Natural killer cell (primary cell): Measurements from ENCODE around the gene ABCA2. TPM values are rescaled to one million over a fixed set of nuclear protein-coding genes. Genes with fewer than 3 reads are reported as not detected.

Source experiments
- ATAC-seq, 3 donors: fragments of 150-1000 bp in 2 of 3; fragments of 200-7000 bp in 1 of 3; cut with Tn5 transposase; 1 replicate in 1 of 3; 2 replicates in 2 of 3; pipeline ENCODE4 v1.10.0; 2021; ENCODE audit warnings: mild to moderate bottlenecking in 2 of 3, moderate library complexity in 2 of 3
- DNase-seq, 2 donors: peaks; one replicate each; pipeline versions ENCODE4 v3.0.0 to v3.0.0-alpha.2; 2013 to 2021; ENCODE audit warnings: mixed read lengths in 1 of 2
- H3K27ac ChIP-seq: one replicate; pipeline ENCODE4 v1.5.1; 2013; ENCODE audit warnings: mild to moderate bottlenecking, low read length
- H3K27me3 ChIP-seq: one replicate; pipeline ENCODE4 v1.6.1; 2013; ENCODE audit warnings: low read length; ENCODE audit not compliant: control insufficient read depth, insufficient read depth
- H3K36me3 ChIP-seq: one replicate; pipeline ENCODE4 v1.6.1; 2013; ENCODE audit warnings: low read length; ENCODE audit not compliant: control insufficient read depth, insufficient read depth
- H3K4me1 ChIP-seq: one replicate; pipeline ENCODE4 v1.6.1; 2013; ENCODE audit warnings: low read length; ENCODE audit not compliant: control insufficient read depth, insufficient read depth
- H3K4me3 ChIP-seq: one replicate; pipeline ENCODE4 v1.5.1; 2013; ENCODE audit warnings: low read length
- H3K9me3 ChIP-seq: one replicate; pipeline ENCODE4 v1.6.1; 2013; ENCODE audit warnings: low read length; ENCODE audit not compliant: control insufficient read depth, insufficient read depth
- H3K27ac Mint-ChIP-seq, 2 donors: one replicate each; pipeline ENCODE4 v1.8.0; 2022; ENCODE audit warnings: mild to moderate bottlenecking in 2 of 2, mixed read lengths in 2 of 2, moderate library complexity in 1 of 2
- H3K27me3 Mint-ChIP-seq, 2 donors: one replicate each; pipeline ENCODE4 v1.8.0; 2022; ENCODE audit warnings: low read depth in 2 of 2, mixed read lengths in 2 of 2
- H3K36me3 Mint-ChIP-seq: one replicate; pipeline ENCODE4 v1.8.0; 2022; ENCODE audit warnings: mixed read lengths
- H3K4me1 Mint-ChIP-seq, 2 donors: one replicate each; pipeline ENCODE4 v1.8.0; 2022; ENCODE audit warnings: mixed read lengths in 2 of 2
- H3K4me3 Mint-ChIP-seq: one replicate; pipeline ENCODE4 v1.8.0; 2022; ENCODE audit warnings: mild to moderate bottlenecking, moderate library complexity, mixed read lengths
- H3K9me3 Mint-ChIP-seq, 2 donors: one replicate each; pipeline ENCODE4 v1.8.0; 2022; ENCODE audit warnings: mixed read lengths in 2 of 2
- WGBS: methylation state at CpG from one replicate; pipeline ENCODE4 v1.1.7; 2013; ENCODE audit warnings: missing lambda C conversion rate; ENCODE audit not compliant: insufficient coverage; 5-methylcytosine and 5-hydroxymethylcytosine counted together
- intact Hi-C: fragments of 100-400 bp; cut with micrococcal nuclease; formaldehyde crosslinking; loops from one replicate; pipeline ENCODE4 v1.14.2; 2022
- total RNA-seq, 4 donors: library from RNA; stranded (reverse); fragments of 120-200 nt in 1 of 4; gene quantifications; one replicate each; pipeline versions ENCODE4 v1.2.3 to v1.2.4, GENCODE V29; 2013 to 2022
- TF ChIP-seq, protein P1 (sequence below): fragments of 200-600 bp; IDR thresholded peaks from one replicate; pipeline ENCODE4 v1.8.0; 2022; ENCODE audit warnings: antibody characterized with exemption

The ABCA2 gene
- total RNA-seq, 3 donors from 2014 or later (not counting 1 experiment from before 2014, with no cell fraction given) = 356 to 416 (median 357) TPM

- Histone ChIP-seq H3K27ac (peak overlapping the region; percentile 73), H3K4me1 (peaks cover 92% of the 10 kb centered on the region), H3K36me3 (no peaks in the 10 kb centered on the region), H3K4me3 (peak overlapping the region; percentile 68), H3K27me3 (no peaks in the 10 kb centered on the region), H3K9me3 (no peaks in the 10 kb centered on the region)
- Mint-ChIP-seq H3K27me3 (no peaks in the 10 kb centered on the region), H3K4me1 (peaks cover 32 to 68% of the 10 kb centered on the region in 2 donors), H3K36me3 (no peaks in the 10 kb centered on the region), H3K27ac (peak overlapping the region; percentile 88 to 91), H3K9me3 (no peaks in the 10 kb centered on the region), H3K4me3 (peak overlapping the region; percentile 91)
- ATAC-seq = peak; percentile 43 to 67 (median 50)
- TF ChIP-seq, protein P1, sequence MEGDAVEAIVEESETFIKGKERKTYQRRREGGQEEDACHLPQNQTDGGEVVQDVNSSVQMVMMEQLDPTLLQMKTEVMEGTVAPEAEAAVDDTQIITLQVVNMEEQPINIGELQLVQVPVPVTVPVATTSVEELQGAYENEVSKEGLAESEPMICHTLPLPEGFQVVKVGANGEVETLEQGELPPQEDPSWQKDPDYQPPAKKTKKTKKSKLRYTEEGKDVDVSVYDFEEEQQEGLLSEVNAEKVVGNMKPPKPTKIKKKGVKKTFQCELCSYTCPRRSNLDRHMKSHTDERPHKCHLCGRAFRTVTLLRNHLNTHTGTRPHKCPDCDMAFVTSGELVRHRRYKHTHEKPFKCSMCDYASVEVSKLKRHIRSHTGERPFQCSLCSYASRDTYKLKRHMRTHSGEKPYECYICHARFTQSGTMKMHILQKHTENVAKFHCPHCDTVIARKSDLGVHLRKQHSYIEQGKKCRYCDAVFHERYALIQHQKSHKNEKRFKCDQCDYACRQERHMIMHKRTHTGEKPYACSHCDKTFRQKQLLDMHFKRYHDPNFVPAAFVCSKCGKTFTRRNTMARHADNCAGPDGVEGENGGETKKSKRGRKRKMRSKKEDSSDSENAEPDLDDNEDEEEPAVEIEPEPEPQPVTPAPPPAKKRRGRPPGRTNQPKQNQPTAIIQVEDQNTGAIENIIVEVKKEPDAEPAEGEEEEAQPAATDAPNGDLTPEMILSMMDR = peak; percentile 80
- 4% methylated on average over 17 of the region's 19 CpGs for WGBS
- DNase-seq = peak; percentile 79 to 83
- intact Hi-C loops = no loop called here
Measured at GRCh38 chr9:137029058-137029936, 1.3 kb upstream of the ABCA2 start.

DNA sequence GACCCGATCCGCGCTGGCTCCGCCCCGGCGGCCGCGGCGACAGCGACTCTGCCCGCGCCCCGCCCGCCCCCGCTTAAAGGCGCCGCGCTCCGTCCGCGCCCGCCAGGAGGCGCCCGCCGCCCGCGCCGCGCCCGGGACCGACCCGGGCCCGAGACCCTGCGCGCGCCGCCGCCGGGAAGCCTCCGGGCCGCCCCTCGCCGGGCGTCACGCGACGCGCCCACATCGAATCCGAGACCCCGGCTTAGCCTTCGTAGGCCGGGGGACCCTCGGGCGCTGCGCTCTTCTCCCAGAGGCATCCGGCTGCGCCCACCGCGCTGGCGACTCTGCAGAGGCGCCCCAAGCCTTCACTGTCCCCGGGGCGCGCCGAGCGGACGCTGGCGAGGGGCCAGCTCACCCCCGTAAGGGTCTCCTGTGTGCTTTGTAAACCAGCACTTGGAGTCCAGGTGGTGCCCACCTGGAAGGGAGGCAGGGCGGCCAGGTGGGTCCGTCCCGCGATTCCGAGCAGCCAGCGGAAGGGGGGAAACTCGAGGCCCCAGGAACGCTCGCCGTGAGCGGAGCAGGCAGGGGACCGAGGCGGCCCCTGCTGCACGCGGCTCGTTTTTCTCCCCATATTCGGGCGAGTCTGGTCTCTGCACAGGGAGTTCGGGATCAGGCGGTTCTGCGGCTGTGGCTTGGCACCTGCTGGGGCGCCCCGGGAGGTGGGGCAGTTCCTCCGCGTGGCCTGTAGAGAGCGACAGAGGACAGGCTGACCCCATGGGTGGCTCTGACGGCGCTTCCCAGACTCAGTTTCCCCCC is 423 bp upstream of the ABCA2 start:
- intact Hi-C loops = no loop called here
- Histone ChIP-seq H3K36me3 (no peaks in the 10 kb centered on the region), H3K27ac (peak overlapping the region; percentile 73), H3K4me3 (peak overlapping the region; percentile 68), H3K27me3 (no peaks in the 10 kb centered on the region), H3K4me1 (peaks cover 85% of the 10 kb centered on the region), H3K9me3 (no peaks in the 10 kb centered on the region)
- DNase-seq = peak; percentile 70 to 90
- H3K27me3 Mint-ChIP-seq = no peaks in the 10 kb centered on the region
- H3K36me3 Mint-ChIP-seq = no peaks in the 10 kb centered on the region
- no peaks in the 10 kb centered on the region for H3K9me3 Mint-ChIP-seq
- H3K4me3 Mint-ChIP-seq = peak overlapping the region; percentile 91
- peak; percentile 64 to 75 (median 67) for ATAC-seq
- peak overlapping the region; percentile 88 to 91 for H3K27ac Mint-ChIP-seq
- TF ChIP-seq, protein P1 = no peak
- WGBS = under 1% methylated on average over 98 of the region's 98 CpGs
- H3K4me1 Mint-ChIP-seq = peaks cover 32 to 67% of the 10 kb centered on the region in 2 donors

DNA sequence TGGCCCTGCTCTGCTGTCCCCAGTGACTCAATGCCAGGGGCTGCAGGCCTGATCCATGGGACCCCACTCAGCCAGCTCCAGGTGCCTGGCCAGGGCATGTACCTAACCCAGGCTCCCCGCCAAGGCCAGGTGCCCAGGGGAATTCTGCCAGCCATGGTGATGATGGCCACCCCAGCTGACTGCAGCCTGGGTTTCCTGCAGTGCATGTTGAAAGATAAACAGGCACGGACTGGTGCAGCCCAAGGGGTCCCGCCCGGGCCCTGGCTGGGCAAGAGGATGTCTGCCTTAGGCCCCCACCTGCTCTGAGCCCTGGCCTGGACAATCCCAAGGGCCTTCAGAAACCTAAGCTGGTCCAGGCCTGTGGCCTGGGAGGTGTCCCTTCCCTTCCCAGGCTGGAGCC is 1.2 kb downstream of the ABCA2 start:
- H3K27me3 Mint-ChIP-seq = no peaks in the 10 kb centered on the region
- Histone ChIP-seq H3K4me1 (peaks cover 69% of the 10 kb centered on the region), H3K9me3 (no peaks in the 10 kb centered on the region), H3K27me3 (no peaks in the 10 kb centered on the region), H3K4me3 (peak overlapping the region; percentile 38), H3K36me3 (peaks cover 4% of the 10 kb centered on the region), H3K27ac (no peak overlapping the region)
- peak overlapping the region; percentile 90 for H3K4me3 Mint-ChIP-seq
- H3K9me3 Mint-ChIP-seq = no peaks in the 10 kb centered on the region
- H3K4me1 Mint-ChIP-seq = peaks cover 22 to 58% of the 10 kb centered on the region in 2 donors
- TF ChIP-seq, protein P1 = no peak
- DNase-seq (peak in 1 of 2 donors; percentile 23), ATAC-seq (no peak)
- intact Hi-C loops = no loop called here
- WGBS = 72% methylated on average over 4 of the region's 4 CpGs
- peak overlapping the region; percentile 66 to 72 for H3K27ac Mint-ChIP-seq
- no peaks in the 10 kb centered on the region for H3K36me3 Mint-ChIP-seq
